Suprapubic skin (tissue), 4 donors: ENCODE data around the gene ACKR1. TPM values are rescaled to one million over a fixed set of nuclear protein-coding genes. Genes with fewer than 3 reads are reported as not detected.

Source experiments
- DNase-seq, 2 donors: peaks; one replicate each; pipeline ENCODE4 v3.0.0-alpha.2; 2019; ENCODE audit warnings: low spot score in 2 of 2
- H3K27ac ChIP-seq: fragments of 200-600 bp; sonication (generic); one replicate; pipeline ENCODE4 v1.5.1; 2019
- H3K27me3 ChIP-seq: fragments of 200-600 bp; sonication (generic); one replicate; pipeline ENCODE4 v1.5.1; 2019
- H3K36me3 ChIP-seq: fragments of 200-600 bp; sonication (generic); one replicate; pipeline ENCODE4 v1.5.1; 2019
- H3K4me1 ChIP-seq: fragments of 200-600 bp; sonication (generic); one replicate; pipeline ENCODE4 v1.5.1; 2019
- H3K4me3 ChIP-seq: fragments of 200-600 bp; sonication (generic); one replicate; pipeline ENCODE4 v1.5.1; 2019; ENCODE audit warnings: mild to moderate bottlenecking
- H3K9me3 ChIP-seq: fragments of 200-600 bp; sonication (generic); one replicate; pipeline ENCODE4 v1.5.1; 2019
- EP300 ChIP-seq: sonication (generic); formaldehyde crosslinking; IDR thresholded peaks from one replicate; pipeline ENCODE4 v1.6.1; 2017; ENCODE audit warnings: antibody characterized with exemption
- POLR2A ChIP-seq, 2 donors: fragments of 450-650 bp; IDR thresholded peaks; one replicate each; pipeline ENCODE4 v1.6.1; 2017; ENCODE audit warnings: antibody characterized with exemption in 2 of 2, mild to moderate bottlenecking in 2 of 2, moderate library complexity in 2 of 2
- POLR2AphosphoS5 ChIP-seq, 3 donors: sonication (generic); formaldehyde crosslinking; IDR thresholded peaks; one replicate each; pipeline ENCODE4 v1.6.1; 2017; ENCODE audit warnings: antibody characterized with exemption in 3 of 3
- WGBS: methylation state at CpG from one replicate; pipeline ENCODE4 v1.1.5; 2018; 5-methylcytosine and 5-hydroxymethylcytosine counted together
- total RNA-seq, 4 donors: library from RNA; depleted of rRNA; stranded (reverse); fragments of >200 nt; gene quantifications; one replicate each; pipeline ENCODE4 v1.1.0, GENCODE V29; 2016
- TF ChIP-seq, protein P1 (sequence below), 2 donors: fragments of 200-600 bp in 1 of 2; fragments of 450-650 bp in 1 of 2; sonication (generic) in 1 of 2; IDR thresholded peaks; one replicate each; pipeline ENCODE4 v1.5.1; 2016 to 2019; ENCODE audit warnings: antibody characterized with exemption in 2 of 2, mild to moderate bottlenecking in 1 of 2, moderate library complexity in 1 of 2

ACKR1 gene
- total RNA-seq, 4 donors from 2014 or later: 34.7 to 117 (median 41.4) TPM

DNA sequence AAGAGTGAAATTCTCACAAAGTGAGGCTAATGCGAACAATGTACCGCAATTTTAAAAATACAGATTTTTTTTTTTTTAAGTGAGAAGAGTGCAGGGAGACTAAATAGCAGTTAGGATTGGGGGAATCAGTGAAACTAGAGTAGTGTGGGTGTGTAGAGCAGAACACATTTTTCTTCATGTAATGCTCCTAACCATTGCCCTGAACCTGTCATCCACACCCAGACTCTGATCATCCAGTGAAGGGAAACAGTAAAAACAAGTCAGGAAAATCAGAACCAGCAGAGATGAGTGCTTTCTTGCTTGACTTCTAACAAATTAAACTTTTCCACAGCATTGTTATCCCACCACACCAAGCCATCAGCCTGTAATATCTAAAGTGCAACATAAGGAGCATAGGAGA lies 24.2 kb upstream of the ACKR1 start:
- H3K27ac ChIP-seq: no peak overlapping the region
- H3K4me1 ChIP-seq: no peaks in the 10 kb centered on the region
- no peak overlapping the region for H3K4me3 ChIP-seq
- 98% methylated on average over 2 of the region's 2 CpGs for WGBS
- H3K9me3 ChIP-seq: no peaks in the 10 kb centered on the region
- no peaks in the 10 kb centered on the region for H3K27me3 ChIP-seq
- TF ChIP-seq, protein P1, sequence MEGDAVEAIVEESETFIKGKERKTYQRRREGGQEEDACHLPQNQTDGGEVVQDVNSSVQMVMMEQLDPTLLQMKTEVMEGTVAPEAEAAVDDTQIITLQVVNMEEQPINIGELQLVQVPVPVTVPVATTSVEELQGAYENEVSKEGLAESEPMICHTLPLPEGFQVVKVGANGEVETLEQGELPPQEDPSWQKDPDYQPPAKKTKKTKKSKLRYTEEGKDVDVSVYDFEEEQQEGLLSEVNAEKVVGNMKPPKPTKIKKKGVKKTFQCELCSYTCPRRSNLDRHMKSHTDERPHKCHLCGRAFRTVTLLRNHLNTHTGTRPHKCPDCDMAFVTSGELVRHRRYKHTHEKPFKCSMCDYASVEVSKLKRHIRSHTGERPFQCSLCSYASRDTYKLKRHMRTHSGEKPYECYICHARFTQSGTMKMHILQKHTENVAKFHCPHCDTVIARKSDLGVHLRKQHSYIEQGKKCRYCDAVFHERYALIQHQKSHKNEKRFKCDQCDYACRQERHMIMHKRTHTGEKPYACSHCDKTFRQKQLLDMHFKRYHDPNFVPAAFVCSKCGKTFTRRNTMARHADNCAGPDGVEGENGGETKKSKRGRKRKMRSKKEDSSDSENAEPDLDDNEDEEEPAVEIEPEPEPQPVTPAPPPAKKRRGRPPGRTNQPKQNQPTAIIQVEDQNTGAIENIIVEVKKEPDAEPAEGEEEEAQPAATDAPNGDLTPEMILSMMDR (IDR thresholded peaks at IDR 0.05): no peak
- TF ChIP-seq POLR2AphosphoS5 (IDR thresholded peaks at IDR 0.05) (no peak), POLR2A (IDR thresholded peaks at IDR 0.05) (no peak), EP300 (no peak)
- H3K36me3 ChIP-seq: no peaks in the 10 kb centered on the region
- DNase-seq: no peak

DNA sequence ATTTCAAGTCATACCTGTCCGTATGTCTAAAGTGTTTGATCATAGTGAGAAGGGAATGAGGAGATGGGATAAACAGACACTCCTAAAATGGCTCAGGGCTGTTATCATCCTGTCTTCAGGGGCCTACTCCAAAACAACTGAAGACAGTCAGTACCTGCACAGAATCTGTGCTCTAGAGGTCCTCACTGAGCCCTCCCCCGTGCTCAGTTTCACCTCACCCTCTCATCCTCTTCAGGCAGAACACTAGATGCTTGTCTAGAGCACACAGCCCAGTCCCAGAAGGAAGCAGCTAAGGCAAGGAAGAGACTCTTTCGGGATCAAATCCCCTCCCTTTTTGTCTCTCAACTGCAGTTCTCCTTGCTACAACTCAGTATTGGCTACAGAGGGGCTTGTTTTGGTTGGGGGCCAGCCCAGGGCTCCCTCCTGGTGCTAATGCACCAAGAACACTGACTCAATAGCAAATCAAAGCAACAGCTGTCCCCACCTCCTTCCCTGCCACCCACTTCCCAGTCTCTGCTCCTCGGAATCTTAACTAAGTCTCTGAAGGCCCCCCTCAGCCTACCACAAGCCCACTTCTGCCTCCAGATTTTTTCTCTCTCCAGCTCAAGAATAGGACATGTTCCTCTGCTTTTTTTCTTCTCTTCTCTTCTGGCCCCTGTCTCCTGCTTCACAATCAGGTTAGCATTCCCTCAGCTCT lies 23.2 kb upstream of the ACKR1 start:
- no peak for DNase-seq
- H3K27ac ChIP-seq: no peak overlapping the region
- no peaks in the 10 kb centered on the region for H3K27me3 ChIP-seq
- no peaks in the 10 kb centered on the region for H3K36me3 ChIP-seq
- TF ChIP-seq, protein P1 (IDR thresholded peaks at IDR 0.05): no peak
- no peaks in the 10 kb centered on the region for H3K4me1 ChIP-seq
- no peak overlapping the region for H3K4me3 ChIP-seq
- H3K9me3 ChIP-seq: no peaks in the 10 kb centered on the region
- 60% methylated on average over 4 of the region's 4 CpGs for WGBS

DNA sequence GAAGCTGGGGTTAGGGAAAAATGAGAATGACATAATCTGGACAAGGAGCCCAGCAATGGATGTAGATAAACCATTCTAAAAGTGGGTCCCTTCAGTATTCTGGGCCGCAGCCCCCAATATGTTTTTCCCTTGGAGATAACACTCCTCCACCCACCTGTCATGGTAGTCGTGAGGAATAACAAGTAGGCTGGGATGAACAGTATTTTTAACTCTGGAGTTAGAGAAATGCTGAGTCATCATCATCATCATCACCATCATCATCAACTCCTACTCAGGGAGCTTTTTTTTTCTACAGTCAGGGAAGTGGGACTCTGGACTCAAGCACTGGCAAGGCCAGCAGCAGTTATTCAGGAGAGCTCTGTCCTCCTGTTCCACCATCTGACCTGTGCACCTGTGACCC lies 20.5 kb upstream of the ACKR1 start:
- Histone ChIP-seq H3K4me1 (peaks cover 16% of the 10 kb centered on the region), H3K27ac (no peak overlapping the region), H3K36me3 (no peaks in the 10 kb centered on the region), H3K4me3 (no peak overlapping the region), H3K9me3 (no peaks in the 10 kb centered on the region), H3K27me3 (peaks cover 19% of the 10 kb centered on the region)
- no peak for DNase-seq
- 77% methylated on average over 2 of the region's 2 CpGs for WGBS
- TF ChIP-seq POLR2A (IDR thresholded peaks at IDR 0.05) (no peak), EP300 (no peak), POLR2AphosphoS5 (IDR thresholded peaks at IDR 0.05) (no peak)
- TF ChIP-seq, protein P1 (IDR thresholded peaks at IDR 0.05): no peak

DNA sequence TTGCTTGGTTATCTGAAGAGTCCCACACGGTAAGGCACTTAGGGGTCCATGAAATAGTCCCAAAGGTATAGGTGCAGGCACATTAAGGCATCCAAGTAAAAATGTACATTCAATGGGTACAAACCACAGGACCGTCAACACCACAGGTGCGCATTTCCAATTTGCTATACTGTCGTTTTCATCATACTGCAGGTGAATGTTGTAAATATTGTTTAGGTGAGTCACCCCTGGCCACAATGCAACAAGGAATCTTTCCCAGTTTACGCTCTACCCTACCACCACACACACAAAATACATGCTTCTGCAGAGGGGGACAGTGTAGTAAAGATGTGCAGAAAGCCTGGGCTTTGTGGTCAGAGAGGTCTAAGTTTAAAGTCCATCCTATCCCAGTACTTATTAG lies 19.6 kb upstream of the ACKR1 start:
- DNase-seq: no peak
- TF ChIP-seq EP300 (no peak), POLR2AphosphoS5 (IDR thresholded peaks at IDR 0.05) (no peak), POLR2A (IDR thresholded peaks at IDR 0.05) (no peak)
- TF ChIP-seq, protein P1 (IDR thresholded peaks at IDR 0.05): no peak
- peaks cover 16% of the 10 kb centered on the region for H3K4me1 ChIP-seq
- WGBS: 79% methylated on average over 5 of the region's 5 CpGs
- peaks cover 25% of the 10 kb centered on the region for H3K27me3 ChIP-seq
- H3K9me3 ChIP-seq: no peaks in the 10 kb centered on the region
- H3K4me3 ChIP-seq: no peak overlapping the region
- H3K36me3 ChIP-seq: no peaks in the 10 kb centered on the region
- H3K27ac ChIP-seq: no peak overlapping the region

DNA sequence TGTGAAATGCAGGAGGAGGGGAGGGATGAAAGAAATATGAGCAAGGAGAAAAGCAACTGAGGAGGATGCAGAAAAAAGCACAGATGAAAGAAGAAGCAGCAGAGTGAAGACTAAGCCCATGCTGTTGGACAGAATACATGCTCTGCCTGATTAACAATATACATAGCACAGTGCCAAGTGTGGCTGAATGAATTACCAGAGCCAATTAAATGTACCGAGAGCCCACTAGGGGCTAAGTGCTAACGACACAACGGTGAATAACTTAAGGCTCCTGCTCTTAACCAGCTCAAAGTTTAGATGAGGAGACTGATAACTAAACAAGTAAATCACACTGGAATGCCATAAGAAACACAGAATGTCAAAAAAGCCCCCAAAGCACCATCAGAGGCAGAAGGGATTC lies 17.6 kb upstream of the ACKR1 start:
- no peak overlapping the region for H3K4me3 ChIP-seq
- H3K27me3 ChIP-seq: peaks cover 25% of the 10 kb centered on the region
- no peaks in the 10 kb centered on the region for H3K9me3 ChIP-seq
- no peak for DNase-seq
- 40% methylated on average over 3 of the region's 3 CpGs for WGBS
- peaks cover 16% of the 10 kb centered on the region for H3K4me1 ChIP-seq
- H3K36me3 ChIP-seq: no peaks in the 10 kb centered on the region
- TF ChIP-seq EP300 (no peak), POLR2AphosphoS5 (IDR thresholded peaks at IDR 0.05) (no peak), POLR2A (IDR thresholded peaks at IDR 0.05) (no peak)
- TF ChIP-seq, protein P1 (IDR thresholded peaks at IDR 0.05): no peak
- no peak overlapping the region for H3K27ac ChIP-seq
